Lower leg skin (tissue), 3 donors: ENCODE measurements around the gene LNP1.

ENCODE experiments used
- POLR2A ChIP-seq, 2 donors: fragments of 450-650 bp; IDR thresholded peaks; one replicate each; pipeline ENCODE4 v1.6.1; 2016 to 2017; ENCODE audit warnings: antibody characterized with exemption in 2 of 2, mild to moderate bottlenecking in 1 of 2, moderate library complexity in 1 of 2
- TF ChIP-seq, protein P1 (sequence below), 3 donors: fragments of 450-650 bp; IDR thresholded peaks; one replicate each; pipeline ENCODE4 v1.5.1; 2016; ENCODE audit warnings: antibody characterized with exemption in 3 of 3, mild to moderate bottlenecking in 3 of 3, moderate library complexity in 2 of 3

- TF ChIP-seq, protein P1, sequence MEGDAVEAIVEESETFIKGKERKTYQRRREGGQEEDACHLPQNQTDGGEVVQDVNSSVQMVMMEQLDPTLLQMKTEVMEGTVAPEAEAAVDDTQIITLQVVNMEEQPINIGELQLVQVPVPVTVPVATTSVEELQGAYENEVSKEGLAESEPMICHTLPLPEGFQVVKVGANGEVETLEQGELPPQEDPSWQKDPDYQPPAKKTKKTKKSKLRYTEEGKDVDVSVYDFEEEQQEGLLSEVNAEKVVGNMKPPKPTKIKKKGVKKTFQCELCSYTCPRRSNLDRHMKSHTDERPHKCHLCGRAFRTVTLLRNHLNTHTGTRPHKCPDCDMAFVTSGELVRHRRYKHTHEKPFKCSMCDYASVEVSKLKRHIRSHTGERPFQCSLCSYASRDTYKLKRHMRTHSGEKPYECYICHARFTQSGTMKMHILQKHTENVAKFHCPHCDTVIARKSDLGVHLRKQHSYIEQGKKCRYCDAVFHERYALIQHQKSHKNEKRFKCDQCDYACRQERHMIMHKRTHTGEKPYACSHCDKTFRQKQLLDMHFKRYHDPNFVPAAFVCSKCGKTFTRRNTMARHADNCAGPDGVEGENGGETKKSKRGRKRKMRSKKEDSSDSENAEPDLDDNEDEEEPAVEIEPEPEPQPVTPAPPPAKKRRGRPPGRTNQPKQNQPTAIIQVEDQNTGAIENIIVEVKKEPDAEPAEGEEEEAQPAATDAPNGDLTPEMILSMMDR (IDR thresholded peaks at IDR 0.05): no peak
- no peak for TF ChIP-seq POLR2A (IDR thresholded peaks at IDR 0.05)
These were observed 36.6 kb downstream of the LNP1 start for GRCh38 chr3:100437721-100438622.
